Measurements from ENCODE around the gene MFGE8.
"Not testable (repeated sequence)": the region's sequence is repeated elsewhere in the genome, so short reads cannot be mapped to it uniquely, and the experiment has no call there.

MFGE8 gene

GRCh38 chr15:88913017-88913849 lies at the start of gene MFGE8:
Gene MFGE8, minus strand, starts transcription at chr15:88913379. Its CDS starts 60 bp downstream, at chr15:88913319.
- DNase-seq: peak; percentile 44 to 53 (median 48)

- no peak for DNase-seq
These were observed 46.3 kb upstream of the MFGE8 start for GRCh38 chr15:88959445-88959844.

GRCh38 chr15:88956906-88957305 lies 43.7 kb upstream of the MFGE8 start:
- no peak for DNase-seq

- no peak for DNase-seq
These were observed 43.1 kb upstream of the MFGE8 start for GRCh38 chr15:88956263-88956662.

GRCh38 chr15:88954431-88955277 lies 41.5 kb upstream of the MFGE8 start:
- no peak for DNase-seq

GRCh38 chr15:88950600-88951160 lies 37.5 kb upstream of the MFGE8 start:
- DNase-seq: no peak

- DNase-seq: no peak
These were observed 36.7 kb upstream of the MFGE8 start for GRCh38 chr15:88949734-88950400.

GRCh38 chr15:88940110-88940675 lies 27.0 kb upstream of the MFGE8 start:
- no peak for DNase-seq

GRCh38 chr15:88939486-88939806 lies 26.3 kb upstream of the MFGE8 start:
- no peak for DNase-seq

- no peak for DNase-seq
These were observed 25.8 kb upstream of the MFGE8 start for GRCh38 chr15:88938802-88939485.

- DNase-seq: not testable (repeated sequence)
These were observed 21.3 kb upstream of the MFGE8 start for GRCh38 chr15:88934449-88934848.

- DNase-seq: no peak
These were observed 19.7 kb upstream of the MFGE8 start for GRCh38 chr15:88932875-88933330.

- DNase-seq: no peak
These were observed 19.2 kb upstream of the MFGE8 start for GRCh38 chr15:88932271-88932874.

- no peak for DNase-seq
These were observed 17.4 kb upstream of the MFGE8 start for GRCh38 chr15:88930579-88930978.

GRCh38 chr15:88929358-88930098 lies 16.3 kb upstream of the MFGE8 start:
- DNase-seq: not testable (repeated sequence)

GRCh38 chr15:88928192-88928591 lies 15.0 kb upstream of the MFGE8 start:
- DNase-seq: not testable (repeated sequence)

- not testable (repeated sequence) for DNase-seq
These were observed 12.5 kb upstream of the MFGE8 start for GRCh38 chr15:88925648-88926047.

GRCh38 chr15:88920892-88921435 lies 7.8 kb upstream of the MFGE8 start:
- not testable (repeated sequence) for DNase-seq

GRCh38 chr15:88920186-88920891 lies 7.2 kb upstream of the MFGE8 start:
- no peak for DNase-seq

- DNase-seq: no peak
These were observed 5.6 kb upstream of the MFGE8 start for GRCh38 chr15:88918738-88919137.
